GM10847 (cell line): Measurements from ENCODE around the gene CFAP91.

Source experiments
- POLR2A ChIP-seq: IDR thresholded peaks from 2 replicates; pipeline ENCODE4 v1.6.1; 2011; ENCODE audit not compliant: insufficient read length; ENCODE audit errors: extremely low read depth

The CFAP91 gene

GRCh38 chr3:119703820-119704531 is 1.2 kb downstream of the CFAP91 start:
- TF ChIP-seq POLR2A, result no peak

GRCh38 chr3:119715105-119715504 is 12.3 kb downstream of the CFAP91 start:
- TF ChIP-seq POLR2A, result no peak

- no peak for TF ChIP-seq POLR2A
Measured at GRCh38 chr3:119716998-119717397, 14.2 kb downstream of the CFAP91 start.

- no peak for TF ChIP-seq POLR2A
Measured at GRCh38 chr3:119717520-119717919, 14.7 kb downstream of the CFAP91 start.

- no peak for TF ChIP-seq POLR2A
Measured at GRCh38 chr3:119723022-119723421, 20.2 kb downstream of the CFAP91 start.

GRCh38 chr3:119726909-119727308 is 24.1 kb downstream of the CFAP91 start:
- TF ChIP-seq POLR2A, result no peak

- TF ChIP-seq POLR2A, result no peak
Measured at GRCh38 chr3:119729996-119730395, 27.2 kb downstream of the CFAP91 start.

- TF ChIP-seq POLR2A, result no peak
Measured at GRCh38 chr3:119731560-119732343, 28.9 kb downstream of the CFAP91 start.

GRCh38 chr3:119733812-119734211 is 31.0 kb downstream of the CFAP91 start:
- no peak for TF ChIP-seq POLR2A

GRCh38 chr3:119738741-119739140 is 35.9 kb downstream of the CFAP91 start:
- no peak for TF ChIP-seq POLR2A

GRCh38 chr3:119741657-119742590 is 39.1 kb downstream of the CFAP91 start:
- TF ChIP-seq POLR2A, result no peak

GRCh38 chr3:119743921-119744320 is 41.1 kb downstream of the CFAP91 start:
- TF ChIP-seq POLR2A, result no peak

GRCh38 chr3:119745942-119746341 is 43.1 kb downstream of the CFAP91 start:
- TF ChIP-seq POLR2A, result no peak

GRCh38 chr3:119746423-119746822 is 43.6 kb downstream of the CFAP91 start:
- no peak for TF ChIP-seq POLR2A

- no peak for TF ChIP-seq POLR2A
Measured at GRCh38 chr3:119747357-119747756, 44.5 kb downstream of the CFAP91 start.

GRCh38 chr3:119748991-119749390 is 46.2 kb downstream of the CFAP91 start:
- no peak for TF ChIP-seq POLR2A

GRCh38 chr3:119751423-119751822 is 48.6 kb downstream of the CFAP91 start:
- no peak for TF ChIP-seq POLR2A
